NCI-H345 treated with DMSO at 0.1 percent for 48 hours (cell line): ENCODE data around the gene NAALAD2.
"Not testable (repeated sequence)": the region's sequence is repeated elsewhere in the genome, so short reads cannot be mapped to it uniquely, and the experiment has no call there.

Experiments
- DNase-seq: peaks from one replicate; lab custom pipeline; 2025; ENCODE audit not compliant: unreplicated experiment; lab: John Stamatoyannopoulos, UW

Gene NAALAD2

GRCh38 chr11:90134478-90135003 is at the start of gene NAALAD2:
NAALAD2 (plus strand) TSS chr11:90134663; CDS start chr11:90134759, 96 bp downstream.
- DNase-seq = no peak

DNA sequence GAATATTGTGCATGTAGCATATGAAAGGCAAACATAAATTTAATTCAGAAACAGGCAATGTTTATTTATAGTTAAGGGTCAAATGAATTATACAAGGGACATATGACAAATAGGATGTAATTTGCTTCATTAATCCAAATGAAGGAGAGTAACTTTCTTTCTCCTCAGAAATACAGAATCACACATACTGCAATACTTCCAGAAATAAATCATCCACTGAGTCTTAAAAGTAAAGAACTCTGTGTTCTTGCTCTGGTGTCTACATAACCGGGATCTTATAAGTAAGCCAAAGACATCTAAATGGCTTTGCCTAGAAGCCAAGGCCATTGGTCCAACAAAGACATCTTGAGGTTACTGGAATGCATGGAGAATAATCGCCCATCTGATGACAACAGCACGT is 48.8 kb upstream of the NAALAD2 start, which contains the start of gene UBTFL1:
Gene UBTFL1, plus strand, starts transcription at position 301 of the 400 bp plus-strand sequence. Its CDS starts 0 bp downstream, at position 301.
- DNase-seq = not testable (repeated sequence)

- DNase-seq = not testable (repeated sequence)
Measured at GRCh38 chr11:90088731-90089130, 45.7 kb upstream of the NAALAD2 start.

DNA sequence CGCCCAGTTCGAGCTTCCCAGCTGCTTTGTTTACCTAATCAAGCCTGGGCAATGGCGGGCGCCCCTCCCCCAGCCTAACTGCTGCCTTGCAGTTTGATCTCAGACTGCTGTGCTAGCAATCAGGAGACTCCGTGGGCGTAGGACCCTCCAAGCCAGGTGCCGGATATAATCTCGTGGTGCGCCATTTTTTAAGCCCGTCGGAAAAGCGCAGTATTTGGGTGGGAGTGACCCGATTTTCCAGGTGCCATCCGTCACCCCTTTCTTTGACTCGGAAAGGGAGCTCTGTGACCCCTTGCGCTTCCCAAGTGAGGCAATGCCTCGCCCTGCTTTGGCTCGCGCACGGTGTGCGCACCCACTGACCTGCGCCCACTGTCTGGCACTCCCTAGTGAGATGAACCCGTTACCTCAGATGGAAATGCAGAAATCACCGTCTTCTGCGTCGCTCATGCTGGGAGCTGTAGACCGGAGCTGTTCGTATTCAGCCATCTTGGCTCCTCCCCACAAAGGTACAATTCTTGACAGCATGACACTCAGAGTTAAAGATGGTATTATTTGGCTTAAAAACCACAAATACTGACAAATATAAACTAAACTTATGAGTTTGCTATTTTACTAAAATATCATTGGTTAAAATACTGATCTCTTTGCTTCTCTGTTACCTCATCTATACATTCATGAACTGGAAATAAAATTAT is 39.1 kb upstream of the NAALAD2 start:
- not testable (repeated sequence) for DNase-seq

GRCh38 chr11:90098261-90098660 is 36.2 kb upstream of the NAALAD2 start:
- not testable (repeated sequence) for DNase-seq

DNA sequence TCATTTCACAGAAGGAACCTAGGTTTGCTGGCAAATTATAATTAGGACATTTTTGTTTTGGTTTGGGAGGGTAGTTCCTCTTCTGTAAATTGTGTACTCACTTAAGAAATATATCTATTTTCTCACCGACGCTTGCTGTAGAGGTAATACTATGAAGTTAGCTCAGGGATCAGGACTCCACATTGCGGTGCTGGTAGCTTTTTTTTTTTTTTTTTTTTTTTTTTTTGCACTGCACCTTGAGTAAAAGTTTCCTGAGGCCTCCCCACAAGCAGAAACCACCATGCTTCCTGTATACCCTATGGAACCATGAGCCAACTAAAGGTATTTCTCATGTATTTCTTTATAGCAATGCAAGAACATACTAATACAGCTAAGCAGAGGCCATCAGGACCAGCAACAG is 34.0 kb upstream of the NAALAD2 start:
- DNase-seq = no peak

GRCh38 chr11:90113541-90113940 is 20.9 kb upstream of the NAALAD2 start:
- no peak for DNase-seq

GRCh38 chr11:90120191-90120590 is 14.3 kb upstream of the NAALAD2 start:
- DNase-seq = no peak

- DNase-seq = no peak
Measured at GRCh38 chr11:90124371-90124770, 10.1 kb upstream of the NAALAD2 start.

GRCh38 chr11:90124946-90125345 is 9.5 kb upstream of the NAALAD2 start:
- no peak for DNase-seq

DNA sequence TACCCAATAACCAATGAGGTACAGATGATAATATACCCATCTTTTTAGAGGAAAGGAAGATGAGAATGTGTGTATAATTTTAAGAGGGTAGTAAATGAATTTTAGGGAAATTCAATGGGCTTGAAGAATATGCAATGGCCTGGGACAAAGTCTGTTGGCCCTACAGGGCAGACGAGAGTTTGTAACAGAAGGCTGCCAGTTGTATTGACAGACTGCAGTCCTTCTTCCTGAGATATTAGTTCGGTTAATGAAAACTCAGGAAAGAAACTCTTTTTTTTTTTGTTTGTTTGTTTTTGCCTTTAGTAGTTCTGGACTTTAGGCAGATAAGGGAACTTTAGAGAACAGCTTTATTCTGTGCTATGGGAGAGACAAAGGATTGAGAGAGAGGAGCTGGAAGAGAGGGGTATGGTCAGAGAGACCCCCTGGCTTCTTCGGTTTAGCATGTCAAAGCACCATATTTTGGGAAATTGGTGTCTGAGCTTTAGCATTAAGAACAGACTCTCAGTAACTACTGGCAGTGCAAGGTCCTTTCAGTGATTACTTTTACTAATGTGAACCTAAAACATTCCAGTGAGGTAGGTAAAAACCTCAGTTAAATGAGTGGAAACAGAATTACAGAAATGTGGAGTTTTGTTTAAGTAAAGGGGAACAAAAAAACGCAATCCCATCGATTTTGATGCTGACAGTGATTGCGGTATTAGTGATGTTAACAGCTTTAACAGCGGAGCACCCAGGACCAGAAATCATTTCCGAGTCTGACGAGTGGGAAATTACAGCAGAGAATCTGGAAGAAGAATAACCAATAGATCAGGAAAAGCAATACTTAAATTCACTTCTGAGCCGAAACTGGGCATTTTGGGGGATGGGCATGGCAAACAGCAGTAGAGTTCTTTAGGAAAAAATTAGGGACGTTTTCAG is 644 bp upstream of the NAALAD2 start:
- no peak for DNase-seq

GRCh38 chr11:90135016-90135415 is 553 bp downstream of the NAALAD2 start:
- DNase-seq = no peak

DNA sequence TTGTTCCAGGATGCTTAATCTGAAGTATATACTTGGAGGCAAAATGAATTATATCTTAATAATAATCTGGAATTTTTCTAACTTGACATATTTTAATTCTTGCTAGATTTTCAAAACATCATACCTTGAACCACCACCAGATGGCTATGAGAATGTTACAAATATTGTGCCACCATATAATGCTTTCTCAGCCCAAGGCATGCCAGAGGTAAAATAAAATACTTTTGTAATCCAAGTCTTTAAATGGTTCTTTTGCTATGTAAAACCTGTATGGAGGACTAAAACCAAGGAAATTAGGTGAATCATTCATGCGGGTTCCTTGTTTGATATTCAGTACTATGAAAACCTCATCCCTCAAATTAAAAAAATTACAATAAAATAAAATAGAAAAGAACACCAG is 14.4 kb downstream of the NAALAD2 start:
- no peak for DNase-seq

- DNase-seq = not testable (repeated sequence)
Measured at GRCh38 chr11:90166982-90167573, 32.6 kb downstream of the NAALAD2 start.

- not testable (repeated sequence) for DNase-seq
Measured at GRCh38 chr11:90167704-90168103, 33.2 kb downstream of the NAALAD2 start.

GRCh38 chr11:90168571-90168970 is 34.1 kb downstream of the NAALAD2 start:
- no peak for DNase-seq

GRCh38 chr11:90171359-90171758 is 36.9 kb downstream of the NAALAD2 start:
- DNase-seq = no peak

- no peak for DNase-seq
Measured at GRCh38 chr11:90176069-90176468, 41.6 kb downstream of the NAALAD2 start.

- DNase-seq = no peak
Measured at GRCh38 chr11:90178751-90179150, 44.3 kb downstream of the NAALAD2 start.

DNA sequence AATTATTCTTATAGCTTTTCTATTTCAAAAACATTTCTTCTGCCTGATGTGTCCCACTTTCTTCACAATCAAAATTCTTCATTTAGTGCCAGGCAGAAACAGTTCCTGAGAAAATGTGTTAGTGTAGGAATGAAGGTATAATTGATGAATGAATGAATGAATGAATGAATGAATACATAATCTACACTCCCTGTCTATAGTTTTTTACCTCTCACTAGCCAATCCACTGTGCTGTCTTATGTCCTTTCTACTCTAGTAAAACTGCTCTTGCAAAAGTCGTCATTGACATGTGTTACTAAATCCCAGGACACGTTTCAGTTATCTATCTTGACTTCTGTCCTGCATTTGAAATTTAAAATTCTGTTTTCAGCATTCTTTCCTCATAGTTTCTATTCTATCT is 45.5 kb downstream of the NAALAD2 start:
- DNase-seq = no peak

DNA sequence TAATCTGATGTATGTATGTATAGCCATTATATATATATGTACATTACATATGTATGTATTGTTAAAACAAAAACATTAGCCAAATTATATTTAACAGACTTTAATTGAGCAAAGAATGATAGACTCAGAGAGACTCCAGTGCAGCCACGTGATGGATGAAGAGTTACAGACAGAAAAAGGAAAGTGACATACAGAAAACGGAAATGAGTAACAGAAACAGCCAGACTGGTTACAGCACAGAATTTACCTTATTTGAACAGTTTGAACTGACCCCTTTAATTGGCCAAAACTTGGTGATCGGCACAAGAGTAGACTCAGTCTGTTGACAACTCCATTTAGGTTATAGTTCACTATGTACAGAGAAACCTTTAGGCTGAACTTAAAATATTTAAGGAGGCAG is 53.4 kb downstream of the NAALAD2 start:
- DNase-seq = no peak
